ENCODE results near the gene E4F1.

E4F1 gene

GRCh38 chr16:2229091-2229490, 5.7 kb downstream of the E4F1 start:
- Mint-ChIP-seq H3K9me3 (ENCODE audit: low read depth) (no peaks in the 10 kb centered on the region), H3K27ac (no peak overlapping the region), H3K36me3 (no peaks in the 10 kb centered on the region), H3K4me3 (no peak overlapping the region), H3K27me3 (no peaks in the 10 kb centered on the region), H3K4me1 (ENCODE audit: low read depth) (peaks cover 11% of the 10 kb centered on the region)

- Mint-ChIP-seq H3K27ac (no peak overlapping the region), H3K4me3 (no peak overlapping the region), H3K27me3 (no peaks in the 10 kb centered on the region), H3K9me3 (ENCODE audit: low read depth) (no peaks in the 10 kb centered on the region), H3K4me1 (ENCODE audit: low read depth) (peaks cover 7% of the 10 kb centered on the region), H3K36me3 (no peaks in the 10 kb centered on the region)
Measured at GRCh38 chr16:2229632-2230250, 6.3 kb downstream of the E4F1 start.

GRCh38 chr16:2230376-2230775, 7.0 kb downstream of the E4F1 start:
- Mint-ChIP-seq H3K9me3 (ENCODE audit: low read depth) (no peaks in the 10 kb centered on the region), H3K4me1 (ENCODE audit: low read depth) (peaks cover 5% of the 10 kb centered on the region), H3K27ac (no peak overlapping the region), H3K27me3 (no peaks in the 10 kb centered on the region), H3K4me3 (no peak overlapping the region), H3K36me3 (no peaks in the 10 kb centered on the region)

GRCh38 chr16:2231016-2231931, 7.9 kb downstream of the E4F1 start:
- Mint-ChIP-seq H3K27me3 (no peaks in the 10 kb centered on the region), H3K4me1 (ENCODE audit: low read depth) (no peaks in the 10 kb centered on the region), H3K27ac (no peak overlapping the region), H3K36me3 (no peaks in the 10 kb centered on the region), H3K9me3 (ENCODE audit: low read depth) (no peaks in the 10 kb centered on the region), H3K4me3 (no peak overlapping the region)

GRCh38 chr16:2232094-2232990, 9.0 kb downstream of the E4F1 start:
- Mint-ChIP-seq H3K27ac (no peak overlapping the region), H3K4me1 (ENCODE audit: low read depth) (no peaks in the 10 kb centered on the region), H3K27me3 (no peaks in the 10 kb centered on the region), H3K36me3 (no peaks in the 10 kb centered on the region), H3K9me3 (ENCODE audit: low read depth) (no peaks in the 10 kb centered on the region), H3K4me3 (no peak overlapping the region)

GRCh38 chr16:2233046-2233775, 9.8 kb downstream of the E4F1 start:
- Mint-ChIP-seq H3K4me3 (no peak overlapping the region), H3K36me3 (no peaks in the 10 kb centered on the region), H3K9me3 (ENCODE audit: low read depth) (no peaks in the 10 kb centered on the region), H3K27me3 (no peaks in the 10 kb centered on the region), H3K27ac (no peak overlapping the region), H3K4me1 (ENCODE audit: low read depth) (no peaks in the 10 kb centered on the region)

GRCh38 chr16:2233872-2234812, 10.8 kb downstream of the E4F1 start:
- Mint-ChIP-seq H3K27ac (no peak overlapping the region), H3K36me3 (no peaks in the 10 kb centered on the region), H3K4me3 (no peak overlapping the region), H3K27me3 (no peaks in the 10 kb centered on the region), H3K9me3 (ENCODE audit: low read depth) (no peaks in the 10 kb centered on the region), H3K4me1 (ENCODE audit: low read depth) (no peaks in the 10 kb centered on the region)

- Mint-ChIP-seq H3K9me3 (ENCODE audit: low read depth) (no peaks in the 10 kb centered on the region), H3K4me1 (ENCODE audit: low read depth) (no peaks in the 10 kb centered on the region), H3K36me3 (no peaks in the 10 kb centered on the region), H3K27me3 (no peaks in the 10 kb centered on the region), H3K27ac (no peak overlapping the region), H3K4me3 (no peak overlapping the region)
Measured at GRCh38 chr16:2234813-2235170, 11.4 kb downstream of the E4F1 start.

GRCh38 chr16:2235234-2235651, 11.9 kb downstream of the E4F1 start:
- H3K4me3 Mint-ChIP-seq = no peak overlapping the region
- H3K9me3 Mint-ChIP-seq (ENCODE audit: low read depth) = no peaks in the 10 kb centered on the region
- no peaks in the 10 kb centered on the region for H3K27me3 Mint-ChIP-seq
- no peaks in the 10 kb centered on the region for H3K36me3 Mint-ChIP-seq
- no peaks in the 10 kb centered on the region for H3K4me1 Mint-ChIP-seq (ENCODE audit: low read depth)
- H3K27ac Mint-ChIP-seq = no peak overlapping the region

GRCh38 chr16:2235695-2236336, 12.4 kb downstream of the E4F1 start:
- no peak overlapping the region for H3K27ac Mint-ChIP-seq
- no peak overlapping the region for H3K4me3 Mint-ChIP-seq
- H3K36me3 Mint-ChIP-seq = no peaks in the 10 kb centered on the region
- no peaks in the 10 kb centered on the region for H3K9me3 Mint-ChIP-seq (ENCODE audit: low read depth)
- no peaks in the 10 kb centered on the region for H3K27me3 Mint-ChIP-seq
- no peaks in the 10 kb centered on the region for H3K4me1 Mint-ChIP-seq (ENCODE audit: low read depth)

- Mint-ChIP-seq H3K27ac (no peak within 1 kb of the TSS), H3K27me3 (no peaks in the 10 kb centered on the region), H3K36me3 (no peaks in the 10 kb centered on the region), H3K9me3 (ENCODE audit: low read depth) (no peaks in the 10 kb centered on the region), H3K4me3 (no peak within 1 kb of the TSS), H3K4me1 (ENCODE audit: low read depth) (no peaks in the 10 kb centered on the region)
Measured at GRCh38 chr16:2236337-2237101, 13.1 kb downstream of the E4F1 start, which contains the start of gene DNASE1L2. Gene DNASE1L2 (plus strand): TSS chr16:2236444. CDS start chr16:2236817, 373 bp downstream.

- H3K9me3 Mint-ChIP-seq (ENCODE audit: low read depth) = no peaks in the 10 kb centered on the region
- H3K4me3 Mint-ChIP-seq = no peak overlapping the region
- H3K27ac Mint-ChIP-seq = no peak overlapping the region
- no peaks in the 10 kb centered on the region for H3K36me3 Mint-ChIP-seq
- no peaks in the 10 kb centered on the region for H3K4me1 Mint-ChIP-seq (ENCODE audit: low read depth)
- H3K27me3 Mint-ChIP-seq = no peaks in the 10 kb centered on the region
Measured at GRCh38 chr16:2237102-2237482, 13.7 kb downstream of the E4F1 start.
